GM21529 (cell line): ENCODE data around the gene DNM2.

Experiments used
- ATAC-seq: cut with Tn5 transposase; IDR thresholded peaks from one replicate; pipeline ENCODE4 v1.9.1; 2021; ENCODE audit not compliant: unreplicated experiment

DNM2 gene

DNA sequence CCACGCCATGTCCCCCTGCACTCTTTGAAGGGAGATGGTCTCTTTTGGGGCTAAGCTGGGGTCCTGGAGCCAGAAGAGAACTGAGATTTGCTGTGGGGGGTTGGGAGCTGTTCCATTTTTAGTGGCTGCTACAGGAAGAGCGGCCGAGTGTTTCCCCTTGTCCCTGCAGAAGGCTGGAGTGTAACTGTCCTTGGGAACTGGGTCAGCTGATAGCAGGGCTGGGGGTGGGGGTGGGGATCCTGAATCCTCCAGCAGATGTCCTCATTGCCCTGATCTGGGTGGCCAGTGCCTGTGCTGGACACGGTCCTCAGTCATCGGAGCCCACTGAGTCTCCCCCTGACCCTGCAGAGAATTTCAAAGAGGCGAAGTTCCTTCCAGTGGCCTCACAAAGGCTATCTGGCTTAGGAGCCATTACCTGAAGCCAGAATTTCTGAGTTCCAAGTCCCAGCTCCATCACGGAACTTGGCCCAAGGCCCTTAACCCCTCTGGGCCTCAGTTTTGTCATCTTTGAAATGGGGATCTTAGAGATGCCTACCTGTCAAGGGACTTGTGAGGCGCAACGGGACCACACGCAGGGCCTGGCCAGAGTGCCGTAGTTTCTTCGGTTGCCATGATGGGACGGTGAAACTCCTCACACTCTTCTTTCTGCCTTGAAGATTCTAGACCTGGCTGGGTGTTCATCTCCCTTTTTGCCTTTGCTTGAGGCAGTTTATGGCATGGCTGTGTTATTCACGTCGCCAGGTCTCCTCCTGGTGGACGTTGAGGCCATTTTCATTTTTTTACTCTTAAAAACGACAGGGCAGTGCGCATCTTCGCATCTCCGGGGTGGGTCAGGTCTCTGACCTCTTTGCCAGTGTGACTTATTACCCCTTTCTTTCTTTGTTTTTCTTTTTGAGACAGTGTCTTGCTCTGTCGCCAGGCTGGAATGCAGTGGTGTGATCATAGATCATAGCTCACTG lies 51.9 kb downstream of the DNM2 start:
- ATAC-seq = no peak

DNA sequence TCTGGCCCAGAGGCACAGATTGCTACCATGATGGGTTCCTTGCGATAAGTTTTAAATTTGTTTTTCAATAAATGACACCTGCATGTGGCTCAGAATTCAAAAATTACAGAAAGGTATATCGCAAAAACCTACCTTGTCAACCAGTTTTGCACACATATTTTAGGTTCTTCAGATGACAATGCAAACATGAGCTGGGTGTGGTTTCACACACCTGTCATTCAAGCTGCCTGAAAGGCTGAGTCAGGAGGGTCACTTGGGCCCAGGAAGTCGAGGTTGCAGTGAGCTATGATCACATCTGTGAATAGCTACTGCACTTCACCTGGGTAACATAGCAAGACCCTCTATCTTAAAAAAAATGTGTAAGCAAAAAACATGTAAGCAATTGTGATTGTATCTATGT lies 56.1 kb downstream of the DNM2 start:
- no peak for ATAC-seq

DNA sequence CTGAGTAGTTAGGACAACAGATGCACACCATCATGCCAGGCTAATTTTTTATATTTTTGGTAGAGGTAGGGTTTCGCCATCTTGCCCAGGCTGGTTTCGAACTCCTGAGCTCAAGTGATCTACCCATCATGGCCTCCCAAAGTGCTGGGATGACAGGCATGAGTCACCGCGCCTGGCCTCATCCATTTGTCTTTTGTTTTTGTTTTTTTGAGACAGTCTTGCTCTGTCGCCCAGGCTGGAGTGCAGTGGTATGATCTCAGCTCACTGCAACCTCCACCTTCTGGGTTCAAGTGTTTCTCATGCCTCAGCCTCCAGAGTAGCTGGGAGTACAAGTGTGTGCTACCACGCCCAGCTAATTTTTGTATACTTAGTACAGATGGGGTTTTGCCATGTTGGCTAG lies 57.0 kb downstream of the DNM2 start:
- no peak for ATAC-seq

DNA sequence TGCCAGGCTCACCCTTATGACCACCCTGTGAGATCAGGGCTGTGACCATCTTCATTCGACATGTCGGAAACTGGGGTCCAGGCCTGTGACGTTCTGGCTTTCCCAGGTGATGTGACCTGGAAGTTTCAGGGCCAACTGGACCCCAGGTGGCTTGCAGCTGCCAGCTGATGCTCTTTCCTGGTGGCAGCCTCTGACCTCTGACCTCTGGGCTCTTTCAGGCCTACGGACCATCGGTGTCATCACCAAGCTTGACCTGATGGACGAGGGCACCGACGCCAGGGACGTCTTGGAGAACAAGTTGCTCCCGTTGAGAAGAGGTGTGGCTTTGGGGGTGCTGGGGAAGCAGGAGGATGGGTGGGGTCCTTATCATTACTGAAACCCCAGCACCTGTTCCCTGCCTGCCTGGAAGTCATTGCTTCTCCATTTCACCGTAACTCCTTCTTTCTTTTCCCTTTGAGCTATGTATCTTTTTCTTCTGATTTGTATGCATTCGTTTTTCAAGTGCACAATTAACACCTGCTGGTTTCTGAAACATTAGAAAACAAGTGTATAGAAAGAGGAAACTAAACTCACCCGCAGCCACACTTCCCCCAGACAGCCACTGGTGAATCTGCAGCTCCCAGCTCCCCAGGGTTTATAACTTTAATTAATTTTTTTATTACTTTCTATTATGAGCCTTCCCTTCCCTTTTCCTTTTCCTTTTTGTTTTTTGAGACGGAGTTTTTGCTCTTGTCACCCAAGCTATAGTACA lies 59.2 kb downstream of the DNM2 start:
- ATAC-seq = no peak

DNA sequence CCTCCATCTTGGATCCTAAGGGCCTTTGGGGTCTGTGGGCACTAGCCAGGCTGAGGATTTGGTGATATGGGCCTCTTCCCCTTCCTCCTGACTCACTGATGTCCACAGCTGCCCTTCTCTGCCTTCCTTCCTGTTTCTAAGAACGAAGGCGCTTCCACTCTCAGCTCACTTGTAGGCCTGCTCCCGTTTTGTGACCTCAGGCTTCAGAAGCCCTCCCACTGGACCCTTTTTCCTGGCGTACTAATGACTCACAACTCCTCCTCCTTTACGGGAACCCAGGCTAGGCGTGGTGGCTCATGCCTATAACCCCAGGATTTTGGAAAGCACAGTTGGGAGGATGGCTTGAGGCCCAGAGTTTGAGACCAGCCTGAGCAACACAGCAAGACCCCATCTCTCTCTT lies 62.5 kb downstream of the DNM2 start:
- ATAC-seq = no peak

DNA sequence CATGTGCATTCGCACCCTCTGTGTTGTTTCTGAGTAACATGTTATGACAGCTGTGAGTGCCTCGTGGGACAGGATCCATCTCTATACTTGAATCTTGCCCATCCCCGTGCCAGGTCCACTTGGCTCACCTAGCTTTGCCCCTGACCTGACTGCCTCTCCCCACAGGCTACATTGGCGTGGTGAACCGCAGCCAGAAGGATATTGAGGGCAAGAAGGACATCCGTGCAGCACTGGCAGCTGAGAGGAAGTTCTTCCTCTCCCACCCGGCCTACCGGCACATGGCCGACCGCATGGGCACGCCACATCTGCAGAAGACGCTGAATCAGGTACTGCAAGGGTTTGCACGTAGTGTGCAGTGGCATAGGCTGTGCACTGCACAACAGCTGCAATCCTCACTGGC lies 64.9 kb downstream of the DNM2 start:
- ATAC-seq = no peak

DNA sequence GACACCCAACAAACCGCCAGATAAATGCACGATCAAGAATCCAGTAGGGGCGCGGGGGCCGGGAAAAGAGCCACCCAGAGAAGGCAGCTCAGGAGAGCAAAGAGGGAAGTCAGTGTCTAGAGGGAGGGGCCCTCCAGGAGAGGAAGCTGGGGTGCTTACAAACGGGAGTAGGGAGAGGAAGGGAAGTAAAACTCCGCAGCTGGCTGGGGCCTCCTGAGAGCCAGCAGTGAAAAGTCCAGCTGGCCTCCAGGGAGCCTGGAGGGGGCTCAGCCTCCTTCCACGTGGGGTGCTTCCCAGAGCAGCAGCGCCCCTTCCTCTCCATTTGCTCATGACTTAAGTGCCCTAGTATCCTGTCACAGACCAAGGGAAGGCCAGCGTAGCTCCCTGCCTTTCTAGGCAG lies 66.4 kb downstream of the DNM2 start:
- no peak for ATAC-seq

DNA sequence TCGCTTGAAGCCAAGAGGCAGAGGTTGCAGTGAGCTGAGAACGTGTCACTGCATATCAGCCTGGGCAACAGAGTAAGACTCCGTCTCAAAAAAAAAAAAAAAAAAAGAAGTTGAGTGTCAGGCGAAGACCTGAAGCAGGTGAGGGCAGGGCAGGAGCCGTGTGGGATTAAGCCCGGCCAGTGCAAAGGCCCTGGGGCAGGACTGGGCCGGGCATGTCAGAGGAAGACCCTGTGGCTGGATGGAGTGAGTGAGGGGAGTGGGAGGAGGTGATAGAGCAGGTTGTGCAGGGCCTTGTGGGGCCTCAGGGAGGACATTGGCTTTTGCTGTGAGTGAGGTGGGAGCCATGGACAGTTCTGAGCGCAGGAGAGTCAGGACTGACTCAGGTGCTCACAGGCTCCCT lies 70.3 kb downstream of the DNM2 start:
- ATAC-seq = no peak

DNA sequence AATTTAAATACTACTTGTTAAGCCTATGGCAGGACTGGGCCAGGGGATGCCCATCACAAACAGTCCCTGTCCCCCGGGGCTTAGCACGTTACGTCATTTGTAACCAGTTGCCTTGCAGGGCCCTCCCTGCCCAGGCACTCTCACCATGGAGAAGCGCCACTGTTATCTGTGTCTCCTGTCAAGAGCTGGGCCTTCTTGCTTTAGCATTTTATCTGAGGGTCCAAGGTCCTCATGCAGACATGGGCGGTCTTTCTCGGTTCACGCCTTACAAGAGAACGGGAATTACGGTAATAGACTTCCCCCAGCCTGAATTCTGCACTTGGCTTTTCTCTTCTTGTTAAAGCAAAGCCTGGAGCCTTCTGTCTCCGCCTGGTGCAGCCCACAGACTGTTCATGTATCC lies 72.0 kb downstream of the DNM2 start:
- ATAC-seq = no peak

DNA sequence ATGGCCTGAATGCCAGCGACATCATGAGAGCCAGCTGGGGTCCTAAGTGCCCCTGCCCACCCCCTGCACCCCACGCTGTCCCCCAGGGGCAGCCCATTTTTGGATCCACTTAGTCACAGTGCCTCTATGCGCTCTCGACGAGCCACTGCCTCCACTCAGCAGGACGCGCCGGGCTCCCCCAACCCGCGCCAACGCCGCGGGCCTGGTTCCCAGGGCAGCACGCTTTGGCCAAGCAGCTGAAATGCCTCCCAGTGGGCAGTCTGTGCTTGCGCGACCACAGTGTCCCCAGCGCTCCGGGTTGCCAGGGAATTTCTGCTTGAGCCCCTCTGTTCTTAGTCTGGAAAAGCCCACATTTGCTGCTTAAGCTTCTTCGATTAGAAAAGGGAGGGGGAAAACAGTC lies 78.8 kb downstream of the DNM2 start:
- no peak for ATAC-seq

DNA sequence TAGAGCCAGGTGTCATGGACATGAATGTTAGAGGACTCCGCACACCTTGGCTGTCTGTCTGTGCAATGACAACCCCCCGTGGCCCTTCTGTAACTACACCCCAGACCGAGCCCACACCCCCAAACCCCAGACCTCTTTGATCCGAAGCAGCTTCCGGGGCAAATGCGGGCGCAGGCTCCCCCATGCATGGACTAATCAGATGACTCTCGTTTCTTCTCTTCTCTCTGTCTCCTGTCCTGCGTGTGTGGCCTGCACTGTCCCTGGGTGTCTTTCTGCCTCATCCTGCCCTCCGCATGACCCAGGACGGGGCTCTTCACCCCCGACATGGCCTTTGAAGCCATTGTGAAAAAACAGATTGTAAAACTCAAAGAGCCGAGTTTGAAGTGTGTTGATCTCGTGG lies 79.2 kb downstream of the DNM2 start:
- ATAC-seq = no peak

DNA sequence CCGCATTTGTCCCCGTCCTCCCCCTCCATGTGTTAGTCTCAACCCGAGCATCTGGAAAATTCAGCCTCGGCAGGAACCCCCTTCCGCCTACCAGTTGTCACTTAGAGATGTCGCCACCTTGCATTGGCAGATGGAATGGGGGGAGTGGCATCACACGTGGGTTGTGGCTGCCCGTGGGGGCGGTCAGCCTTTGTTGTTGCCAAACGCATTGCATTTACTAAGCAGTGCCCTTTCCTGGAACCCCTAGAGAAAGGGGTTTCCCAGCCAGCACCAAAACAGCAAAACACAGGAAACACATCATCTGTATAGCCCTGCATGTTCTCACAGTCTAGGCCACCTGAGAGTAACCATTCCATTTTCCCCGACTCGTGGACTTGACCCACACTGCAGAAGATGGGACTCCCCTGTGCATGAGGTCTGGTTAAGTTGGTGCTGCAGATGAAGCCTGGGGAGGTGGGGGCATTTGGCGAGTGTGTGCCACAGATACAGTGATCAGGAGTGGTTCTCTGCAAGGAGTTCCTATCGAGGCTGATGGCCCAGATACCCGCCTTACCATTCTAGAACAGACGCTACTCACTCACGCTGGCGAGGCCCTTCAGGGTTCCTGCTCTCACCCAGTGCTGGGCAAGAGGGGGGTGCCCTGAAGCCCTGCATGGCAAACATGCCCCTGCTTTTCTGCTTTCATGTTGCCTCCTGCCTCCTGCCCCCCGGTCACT lies 79.8 kb downstream of the DNM2 start:
- no peak for ATAC-seq

DNA sequence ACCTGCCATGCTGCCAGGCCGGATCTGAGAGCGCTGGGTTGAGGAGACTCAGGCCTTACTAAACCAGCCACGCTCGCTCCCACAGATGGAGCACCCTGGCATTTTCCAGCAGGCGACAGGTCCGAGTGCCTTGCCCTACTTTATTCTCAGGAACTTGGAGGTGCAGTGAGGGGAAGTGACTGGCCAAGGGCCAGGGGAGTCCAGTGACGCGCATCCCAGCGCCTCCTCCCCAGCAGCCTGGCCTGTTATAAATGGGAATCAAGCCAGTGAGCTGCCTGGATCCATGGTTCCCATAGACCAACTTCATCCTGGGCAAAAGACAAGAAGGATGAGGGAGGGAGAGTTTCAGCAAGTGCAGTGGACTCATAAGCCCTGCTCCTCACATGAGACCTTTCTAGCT lies 82.6 kb downstream of the DNM2 start:
- ATAC-seq = no peak

DNA sequence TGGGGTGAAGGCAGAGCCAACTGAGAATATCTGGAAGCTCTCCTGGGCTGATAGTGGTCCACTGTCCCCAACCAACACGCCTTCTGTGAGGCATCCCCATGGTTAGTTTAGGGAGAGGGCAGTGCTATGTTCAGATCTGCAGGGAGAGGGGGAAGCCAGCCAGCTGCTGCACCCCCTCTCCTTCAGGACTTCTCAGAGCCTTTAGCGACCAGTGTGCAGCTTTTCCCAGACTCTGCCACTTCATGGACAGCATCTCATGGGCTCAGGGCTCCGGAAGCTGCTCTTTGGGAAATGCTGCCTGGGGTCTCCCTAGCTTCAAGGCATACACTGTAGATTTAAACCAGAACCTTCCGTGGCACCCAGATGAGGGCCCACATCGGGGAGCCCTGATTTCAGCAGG lies 84.6 kb downstream of the DNM2 start:
- no peak for ATAC-seq

DNA sequence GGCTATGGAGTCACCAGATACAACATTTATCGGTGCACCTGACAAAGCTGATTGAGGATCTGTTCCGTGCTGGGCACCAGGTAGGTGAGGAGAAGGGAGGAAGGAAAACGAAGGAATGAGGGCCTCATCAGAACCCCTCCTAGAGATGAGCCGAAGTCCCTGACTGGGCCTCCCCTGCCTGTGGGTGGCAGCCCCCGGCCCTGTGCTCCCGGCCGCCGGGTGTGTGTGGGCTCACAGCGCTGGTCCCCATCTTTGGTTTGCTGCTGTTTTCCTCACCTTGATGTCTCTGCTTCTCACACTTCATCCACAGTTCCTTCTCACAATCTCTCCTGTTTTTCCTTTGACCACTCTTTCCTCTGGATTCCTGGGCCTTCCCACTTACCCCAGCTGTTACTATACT lies 85.4 kb downstream of the DNM2 start:
- no peak for ATAC-seq

DNA sequence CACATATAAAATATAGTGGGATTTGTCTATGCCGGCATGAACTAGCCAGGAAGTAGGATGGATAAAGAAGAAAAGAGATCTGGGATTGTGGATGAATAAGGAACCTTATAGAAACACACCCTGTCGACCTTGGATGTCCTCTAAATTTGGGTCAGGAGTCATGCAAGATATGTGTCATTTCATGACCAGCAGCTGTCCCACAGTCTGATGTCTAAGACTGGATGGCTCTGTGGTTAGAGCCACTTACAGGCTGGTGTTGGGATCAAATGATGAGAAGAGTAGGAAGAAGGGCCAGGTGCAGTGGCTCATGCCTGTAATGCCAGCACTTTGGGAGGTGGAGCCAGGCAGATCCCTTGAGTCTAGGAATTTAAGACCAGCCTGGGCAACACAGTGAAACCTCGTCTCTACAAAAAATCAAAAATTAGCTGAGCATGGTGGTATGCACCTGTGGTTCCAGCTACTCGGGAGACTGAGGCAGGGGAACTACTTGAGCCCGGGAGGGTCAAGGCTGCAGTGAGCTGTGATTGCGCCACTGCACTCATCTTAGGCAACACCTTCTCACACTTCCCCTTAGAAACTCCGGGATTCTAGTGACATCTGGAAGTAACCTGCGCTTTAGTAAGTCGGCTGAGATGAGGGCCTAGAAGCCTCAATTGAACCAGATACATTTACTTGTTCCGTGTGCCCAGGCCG lies 87.3 kb downstream of the DNM2 start:
- ATAC-seq = no peak

DNA sequence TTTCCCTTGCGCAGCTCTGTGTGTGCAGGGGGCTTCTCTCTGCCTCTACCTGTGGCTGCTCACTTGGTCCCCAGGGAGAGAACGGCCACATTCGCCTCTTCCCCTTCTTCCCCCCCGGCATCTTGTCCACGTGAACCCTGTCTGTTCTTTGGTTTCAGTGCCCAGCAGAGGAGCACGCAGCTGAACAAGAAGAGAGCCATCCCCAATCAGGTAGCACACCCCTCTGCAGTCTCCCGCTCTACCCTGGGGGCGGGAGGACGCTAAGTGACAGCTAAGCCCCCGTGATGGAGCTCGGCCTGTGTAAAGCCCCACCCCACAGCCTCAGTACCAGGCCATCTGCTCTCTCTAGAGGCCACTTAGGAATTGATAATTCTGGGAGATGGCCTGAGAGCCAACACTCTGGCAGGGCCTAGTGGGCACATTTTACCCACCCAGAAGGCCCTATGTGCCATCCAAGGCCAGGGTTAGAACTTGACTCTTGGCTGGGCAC lies 87.9 kb downstream of the DNM2 start:
- no peak for ATAC-seq

DNA sequence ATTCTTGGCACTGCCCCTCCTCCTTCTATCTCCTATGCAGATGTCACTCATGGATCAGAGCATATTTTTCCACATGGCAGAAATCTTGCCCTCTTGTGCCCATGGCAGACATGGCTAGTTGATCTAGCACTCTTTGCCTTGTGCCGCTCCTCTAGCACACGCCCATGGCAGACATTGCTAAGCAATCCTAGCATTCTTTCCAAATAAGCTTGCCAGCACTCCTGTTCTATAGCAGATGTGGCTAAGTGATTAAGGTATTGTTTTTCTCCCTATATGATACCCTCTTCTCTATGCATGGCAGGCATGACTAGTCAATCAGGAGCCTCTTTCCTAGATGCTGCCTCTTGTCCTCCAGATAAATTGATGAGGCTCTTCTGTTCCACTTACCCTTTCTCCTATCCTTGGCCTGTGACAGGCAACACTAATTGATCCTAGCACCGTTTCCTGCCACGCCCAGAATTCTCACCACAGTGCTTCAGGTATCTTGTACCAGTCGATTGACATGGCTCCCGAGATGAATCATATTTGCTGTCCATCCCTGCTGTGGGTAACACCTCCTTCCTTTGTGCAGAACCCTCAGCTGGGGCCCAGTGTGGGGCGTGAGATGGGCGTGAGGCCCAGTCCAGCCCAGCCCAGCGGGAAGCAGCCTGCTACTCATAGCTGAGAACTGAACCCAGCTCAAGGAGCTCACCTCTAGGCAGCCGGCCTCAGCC lies 91.2 kb downstream of the DNM2 start:
- ATAC-seq = no peak

DNA sequence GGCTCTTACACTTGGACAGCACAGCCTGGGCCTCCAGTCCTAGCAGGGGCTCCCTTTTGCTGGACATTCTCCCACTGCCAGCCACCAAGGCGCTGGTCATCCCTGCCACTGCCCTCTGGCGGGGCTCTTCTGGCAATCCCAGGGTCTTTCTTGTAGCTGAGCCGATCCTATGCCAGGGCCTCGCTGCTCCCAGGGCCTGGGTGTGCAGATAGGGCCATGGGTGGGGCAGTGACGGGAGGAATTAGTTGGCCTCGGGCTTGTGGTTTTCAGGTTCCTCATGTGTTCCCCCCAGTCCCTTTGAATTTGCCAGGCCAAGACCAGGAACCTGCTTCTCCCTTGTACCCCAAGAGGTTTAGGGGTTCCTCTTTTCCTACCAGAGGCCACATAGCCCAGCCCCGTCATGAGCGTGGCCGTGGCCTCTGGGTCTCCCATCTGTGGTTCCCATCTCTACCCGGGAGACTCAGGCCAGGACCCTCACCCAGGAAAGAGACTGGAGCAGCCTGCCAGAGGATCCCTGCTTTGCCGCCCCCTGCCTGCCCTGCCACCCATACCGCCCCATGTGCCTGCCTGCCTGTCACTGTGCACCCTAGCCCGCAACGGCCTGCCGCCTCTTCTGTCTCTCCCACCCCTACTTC lies 91.9 kb downstream of the DNM2 start:
- no peak for ATAC-seq
